Fibroblast of peridontal ligament (primary cell): ENCODE measurements around the gene GLRX.

Experiments
- DNase-seq: peaks from one replicate; pipeline ENCODE4 v3.0.0-alpha.2; 2010; ENCODE audit errors: extremely low read depth

GLRX gene

DNA sequence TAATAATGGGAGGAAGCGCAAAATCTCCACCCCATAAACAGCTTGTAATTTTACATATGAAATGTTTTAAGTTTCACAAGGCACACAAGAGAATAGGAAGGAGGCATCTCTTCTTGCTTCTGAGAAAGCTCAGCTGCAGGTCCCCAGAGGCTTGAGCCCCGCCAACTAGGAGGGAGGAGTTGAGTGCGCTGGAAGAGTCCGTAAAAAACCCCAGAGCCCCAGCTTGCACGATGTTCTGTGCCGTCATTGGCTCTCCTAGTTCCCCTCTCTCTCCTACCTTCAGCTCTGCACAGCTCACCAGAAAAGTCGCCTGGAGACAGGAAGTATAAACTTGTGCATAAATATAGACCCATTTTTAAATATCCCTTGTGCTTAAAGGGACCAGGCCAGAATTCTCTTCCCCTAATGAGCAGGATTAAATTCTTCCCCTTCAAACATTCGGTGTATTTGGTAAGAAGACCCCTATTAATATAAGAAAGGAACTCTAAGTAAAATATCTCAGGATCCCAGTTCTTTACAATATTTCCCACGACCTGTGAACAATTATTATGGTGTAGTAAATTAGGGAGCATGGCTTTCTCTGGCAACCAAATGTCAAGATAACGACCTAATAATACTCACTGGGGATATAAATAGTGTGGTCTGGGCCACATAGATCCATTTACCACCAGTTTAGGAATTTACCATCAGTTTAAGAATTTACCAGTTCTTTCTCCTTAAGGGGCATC is 13.7 kb downstream of the GLRX start:
- peak; percentile 91 for DNase-seq

DNA sequence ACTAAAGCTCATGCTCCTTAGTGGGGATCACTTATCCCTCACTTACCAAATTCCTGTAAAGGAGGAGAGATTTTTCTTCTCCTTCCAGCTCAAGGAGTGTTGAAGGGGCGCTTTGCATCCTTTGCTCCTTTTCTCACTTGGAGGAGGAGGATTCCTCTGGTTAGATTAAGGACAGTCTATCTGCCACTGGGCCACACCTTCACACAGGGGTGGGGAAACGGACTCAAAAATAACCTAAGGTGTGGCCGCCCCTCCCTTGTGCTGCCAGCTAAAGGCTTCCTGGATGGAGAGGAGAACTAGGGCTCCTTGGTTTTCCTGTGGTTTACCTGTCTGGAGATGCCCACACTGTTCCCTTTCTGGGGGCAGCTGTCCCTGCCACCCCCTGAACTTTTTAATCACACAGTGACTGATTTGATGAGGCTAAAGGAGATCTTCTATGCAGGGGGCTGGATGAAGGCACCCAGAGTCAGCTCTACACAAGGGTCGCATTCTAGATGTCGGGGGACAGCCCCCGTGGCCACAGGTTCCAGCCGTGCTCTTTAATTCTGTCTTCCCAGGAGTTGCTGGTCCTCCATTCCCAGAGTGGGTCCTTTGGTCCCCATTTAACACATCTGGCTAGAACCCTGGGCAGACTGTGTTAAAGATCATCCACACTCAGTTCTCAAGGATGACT is 14.4 kb downstream of the GLRX start:
- no peak for DNase-seq

DNA sequence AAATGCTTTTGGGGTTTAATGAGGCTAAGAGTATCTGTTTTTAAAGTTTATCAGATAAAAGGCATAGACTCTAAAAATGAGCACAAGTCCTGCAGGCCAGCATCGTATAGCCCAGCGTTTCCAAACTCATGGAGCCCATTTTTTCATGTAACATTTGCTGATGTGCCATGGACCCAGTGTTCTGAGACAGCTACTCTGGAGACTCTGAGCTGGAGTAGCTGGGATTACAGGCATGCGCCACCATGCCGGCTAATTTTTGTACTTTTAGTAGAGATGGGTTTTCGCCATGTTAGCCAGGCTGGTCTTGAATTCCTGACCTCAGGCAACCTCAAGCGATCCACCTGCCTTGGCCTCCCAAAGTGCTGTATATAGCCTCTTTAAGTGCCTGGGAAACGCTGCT is 15.8 kb downstream of the GLRX start:
- no peak for DNase-seq

DNA sequence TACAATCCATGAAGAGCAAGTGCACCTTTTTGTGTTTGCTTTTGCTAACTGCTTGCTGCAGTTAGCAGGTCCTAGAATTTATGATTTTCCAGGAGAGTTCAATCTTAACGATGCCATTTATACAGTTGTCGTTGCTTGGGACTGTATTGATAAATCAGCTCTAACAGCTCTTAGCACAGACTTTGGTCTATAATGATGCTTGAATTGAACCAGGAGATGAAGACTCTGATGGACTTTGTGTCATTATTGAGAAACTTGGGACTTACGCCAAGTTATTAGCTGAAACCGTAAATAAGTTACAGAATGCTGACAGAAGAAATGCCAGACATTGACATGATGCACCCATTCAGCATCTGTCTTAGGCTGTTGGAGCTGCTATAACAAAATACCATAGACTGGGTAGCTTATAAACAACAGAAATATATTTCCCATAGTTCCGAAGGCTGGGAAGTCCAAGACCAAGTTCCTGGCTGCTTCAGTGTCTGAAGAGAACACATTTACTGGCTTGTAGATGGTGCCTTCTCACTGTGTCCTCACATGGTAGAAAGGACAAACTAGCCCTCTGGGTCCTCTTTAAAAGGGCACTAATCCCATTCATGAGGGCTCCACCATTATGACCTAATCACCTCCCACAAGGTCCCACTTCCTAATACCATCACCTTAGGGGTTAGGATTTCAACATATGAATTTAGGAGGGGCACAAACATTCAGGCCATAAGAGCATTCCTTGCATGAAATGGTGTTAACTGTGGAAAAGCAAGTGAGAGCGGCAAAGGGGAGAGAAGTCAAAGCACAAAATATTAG is 17.6 kb downstream of the GLRX start:
- no peak for DNase-seq

DNA sequence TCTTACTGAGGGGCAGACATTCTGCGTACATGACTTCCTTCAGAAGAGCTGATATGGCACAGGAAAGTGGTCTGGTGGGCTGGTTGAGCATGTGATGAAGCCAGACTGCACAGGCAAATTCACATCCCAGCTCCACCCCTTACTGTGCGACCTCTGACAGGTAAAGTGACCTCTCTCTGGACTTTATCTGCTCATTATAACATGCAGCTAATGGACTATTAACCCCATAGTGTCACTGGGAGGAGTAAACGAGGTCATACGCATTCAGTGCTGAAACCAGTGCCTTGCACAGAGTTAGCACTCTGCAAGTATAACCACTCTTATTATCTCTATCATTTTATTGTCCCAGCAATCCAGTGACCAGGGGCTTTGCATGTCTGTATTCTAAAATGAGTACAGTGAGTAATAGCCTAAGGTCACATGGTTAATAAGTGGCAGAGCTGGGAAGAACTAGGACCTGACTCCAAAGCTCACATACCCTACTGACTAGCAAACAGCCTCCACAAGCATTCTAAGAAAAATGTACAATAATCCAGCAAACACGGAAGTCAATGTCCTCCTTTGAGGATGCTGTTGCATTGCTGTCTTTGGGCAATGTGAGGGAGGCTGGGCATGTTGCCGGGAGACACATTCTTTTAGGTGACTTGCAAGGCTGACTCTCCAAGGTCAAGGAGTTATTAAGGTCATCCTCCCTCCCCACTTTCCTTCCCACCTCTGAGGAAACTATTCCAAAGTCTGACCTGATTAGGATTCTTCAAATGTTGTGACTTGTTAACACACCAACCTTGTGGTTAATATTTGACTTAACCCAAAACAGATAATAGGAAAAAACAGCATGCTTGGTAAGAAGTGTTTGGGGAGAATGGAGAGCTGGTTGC is 19.0 kb downstream of the GLRX start:
- DNase-seq: no peak

DNA sequence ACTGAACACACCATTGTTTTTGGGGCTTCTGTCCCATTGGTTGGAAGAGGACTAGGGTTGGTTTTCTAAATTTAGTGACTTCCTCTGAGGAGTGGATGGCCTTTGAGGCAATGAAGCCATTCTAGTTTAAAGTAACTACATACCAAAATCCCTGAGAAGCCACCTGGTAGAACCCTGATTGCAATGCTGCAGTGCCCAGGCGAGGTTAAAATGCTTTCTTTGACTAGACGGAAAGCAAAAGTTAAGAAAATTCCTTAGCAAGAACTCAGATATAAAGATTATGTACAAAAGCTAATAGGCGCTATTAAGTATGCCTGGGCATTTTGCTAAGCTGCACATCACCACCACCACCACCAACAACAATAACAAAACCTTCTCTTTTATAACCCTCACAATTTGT is 20.6 kb downstream of the GLRX start:
- DNase-seq: no peak

DNA sequence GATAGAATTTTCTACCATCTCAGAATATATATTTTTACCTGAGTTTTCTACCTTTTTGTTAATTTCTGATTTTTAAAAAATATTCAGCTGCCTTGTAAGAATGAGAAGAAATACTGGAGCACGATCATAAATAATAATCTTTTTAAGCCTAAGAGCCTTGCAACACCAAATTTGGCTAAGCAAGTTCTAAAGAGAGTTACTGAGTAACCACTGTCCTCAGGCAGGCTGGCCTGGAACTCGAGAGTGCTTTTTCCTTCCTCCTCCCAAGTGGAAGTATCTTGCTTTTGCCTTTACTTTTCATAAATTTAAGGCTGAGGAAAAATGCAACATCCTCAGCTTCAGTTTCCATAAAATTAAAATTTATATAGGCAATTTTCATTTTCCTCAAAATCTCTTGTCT is 21.0 kb downstream of the GLRX start:
- no peak for DNase-seq

DNA sequence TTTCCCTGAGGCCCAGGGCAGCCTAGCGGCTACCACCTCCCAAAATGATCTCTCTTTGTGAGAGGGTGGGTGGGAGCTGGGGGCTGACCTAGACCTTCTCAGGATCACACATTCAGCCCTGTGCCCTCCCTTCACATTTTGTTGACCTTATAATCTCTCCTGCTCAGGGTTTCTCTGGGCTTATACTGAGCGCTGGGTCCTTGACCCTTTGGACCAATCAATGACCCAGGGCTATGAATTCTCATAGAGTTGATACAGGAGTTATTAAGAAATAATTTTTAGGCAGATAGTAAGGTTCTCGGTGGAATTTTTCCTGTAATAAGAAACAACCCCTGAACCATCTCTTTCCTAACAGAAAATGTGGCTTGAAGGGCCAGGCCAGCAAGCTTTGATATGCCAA is 22.0 kb downstream of the GLRX start:
- no peak for DNase-seq

DNA sequence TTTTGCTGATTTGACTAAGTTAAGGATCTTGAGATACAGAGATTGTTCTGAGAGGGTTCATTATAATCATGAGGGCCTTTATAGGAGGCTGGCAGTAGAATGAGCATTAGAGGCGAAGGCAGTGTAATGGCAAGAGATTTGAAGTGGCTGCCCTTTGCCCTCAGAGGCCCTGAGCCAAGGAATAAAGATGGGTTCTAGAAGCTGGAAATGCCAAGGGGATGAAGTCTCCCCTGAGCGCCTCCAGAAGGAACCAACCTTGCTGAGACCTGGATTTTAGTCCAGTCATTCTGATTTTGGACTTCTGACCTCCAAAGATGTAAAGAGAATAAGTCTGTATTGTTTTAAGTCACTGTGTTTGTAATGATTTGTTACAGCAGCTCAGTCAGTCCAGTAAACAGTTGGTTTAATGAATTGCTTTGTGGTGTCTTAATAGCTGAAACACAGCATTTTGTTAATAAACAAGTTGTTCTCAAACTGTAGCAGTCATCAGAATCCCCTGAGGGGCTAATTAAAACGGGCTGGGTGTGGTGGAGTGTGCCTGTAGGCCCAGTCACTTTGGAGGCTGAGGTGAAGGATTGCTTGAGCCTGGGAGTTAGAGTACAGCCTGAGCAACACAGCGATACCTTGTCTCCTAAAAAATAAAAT is 23.2 kb downstream of the GLRX start:
- DNase-seq: no peak

DNA sequence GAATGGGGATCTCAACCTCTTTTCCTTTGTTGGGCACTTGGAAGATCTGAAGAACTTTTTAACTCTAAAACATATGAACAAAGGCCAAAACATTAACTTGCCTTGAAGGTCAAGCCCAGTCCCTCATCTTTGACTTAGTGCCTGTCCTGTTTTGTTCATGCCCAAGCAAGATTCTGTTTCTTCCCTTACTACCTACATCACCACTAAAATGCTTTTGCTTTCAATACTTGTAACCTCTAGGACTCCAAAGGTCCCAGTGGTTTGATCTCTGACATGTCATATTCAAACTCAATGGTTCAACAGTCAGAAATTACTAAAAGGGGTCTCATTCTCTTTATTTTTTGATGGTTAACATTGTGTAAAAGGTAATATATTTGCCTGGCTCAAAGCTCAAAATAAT is 24.0 kb downstream of the GLRX start:
- no peak for DNase-seq

DNA sequence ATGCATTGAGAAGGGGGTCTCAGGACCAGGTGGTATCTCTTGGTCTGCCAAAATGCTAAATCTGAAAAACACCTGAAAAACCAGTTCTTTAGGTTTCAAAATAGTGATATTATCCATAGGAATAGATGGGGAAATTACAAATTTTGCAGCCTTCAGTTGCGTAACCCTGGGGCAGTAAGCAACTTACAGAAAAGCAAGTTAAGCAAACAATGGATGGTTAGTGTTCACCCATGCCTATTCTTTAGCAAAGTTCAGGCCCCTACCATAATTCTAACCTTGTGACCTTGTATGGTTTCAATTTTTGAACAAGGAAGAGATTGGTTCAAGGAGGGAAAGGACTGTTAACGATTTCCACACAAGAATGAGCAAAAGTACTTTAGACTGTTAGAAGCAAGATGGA is 24.5 kb downstream of the GLRX start:
- no peak for DNase-seq

DNA sequence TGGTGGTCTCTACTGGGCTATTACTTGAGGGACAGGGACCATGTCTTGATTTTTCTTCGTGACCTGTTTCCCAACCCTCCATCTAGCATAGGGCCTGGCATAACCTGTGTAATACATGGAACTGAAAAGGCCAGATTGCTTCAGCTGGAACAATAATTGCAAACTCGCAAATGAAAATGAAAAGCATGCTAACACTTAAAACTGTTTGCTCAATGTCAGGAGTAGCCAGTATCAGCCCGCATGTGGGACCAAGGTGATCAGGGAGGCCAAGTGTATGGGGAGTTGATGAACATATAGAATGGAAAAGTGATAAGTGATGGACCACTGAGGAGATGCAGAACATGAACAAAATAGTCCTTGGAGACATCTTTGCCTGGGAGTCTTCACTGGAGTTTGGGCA is 25.2 kb downstream of the GLRX start:
- DNase-seq: no peak

DNA sequence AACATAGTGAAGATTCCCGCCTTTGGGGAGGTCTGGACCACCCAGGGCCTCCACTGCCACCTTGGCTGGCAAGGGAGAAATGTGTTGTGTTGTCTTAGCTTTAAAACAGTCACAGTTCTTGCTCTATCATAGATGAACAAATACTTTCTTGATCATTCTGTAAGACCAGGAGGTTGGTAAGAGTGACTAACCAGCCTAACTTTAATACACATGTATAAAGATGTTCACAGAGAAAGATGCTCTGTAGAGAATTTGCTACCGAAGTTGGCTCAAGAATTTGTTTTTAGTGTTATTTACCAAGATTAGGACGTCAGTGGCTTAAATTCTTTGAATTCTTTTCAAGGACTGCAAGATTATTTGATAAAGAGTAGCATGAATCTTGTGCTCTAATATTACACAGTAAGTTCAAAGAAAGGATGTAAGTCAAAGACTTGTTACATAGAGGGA is 28.4 kb downstream of the GLRX start:
- DNase-seq: no peak

DNA sequence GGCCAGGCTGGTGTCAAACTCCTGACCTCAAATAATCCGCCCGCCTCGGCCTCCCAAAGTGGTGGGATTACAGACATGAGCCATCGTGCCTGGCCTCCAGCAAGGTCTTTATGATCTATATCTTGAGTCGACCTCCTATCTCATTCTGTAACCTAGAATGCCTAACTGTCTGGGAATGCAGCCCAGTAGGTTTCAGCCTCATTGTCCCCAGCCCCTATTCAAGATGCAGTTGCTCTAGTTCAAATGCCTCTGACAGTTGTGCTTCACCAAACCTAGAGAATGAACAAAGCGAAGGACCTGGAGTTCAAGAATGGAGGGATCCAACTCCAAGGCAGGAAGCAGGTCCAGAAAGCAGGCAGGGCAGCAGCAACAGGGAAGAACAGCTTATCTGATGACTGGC is 30.8 kb downstream of the GLRX start:
- DNase-seq: no peak

DNA sequence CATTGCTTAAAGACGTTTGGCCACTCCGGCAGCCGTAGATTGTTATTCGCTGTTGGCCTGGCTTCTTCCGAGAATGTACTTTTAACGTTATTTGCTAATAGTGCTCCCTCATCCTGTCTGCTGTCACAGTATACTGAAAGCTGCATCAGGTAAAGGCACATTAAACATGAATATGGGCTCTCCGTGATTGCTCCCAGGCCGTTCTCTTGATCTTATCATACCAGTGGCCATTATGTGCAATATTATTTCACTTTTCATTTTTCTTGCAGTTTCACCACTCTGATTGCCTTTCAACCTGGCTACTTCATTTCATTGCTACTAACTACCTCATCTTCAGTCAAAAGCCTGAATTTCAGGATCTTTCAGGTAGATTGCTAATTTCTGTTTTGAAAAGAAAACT is 34.0 kb downstream of the GLRX start:
- no peak for DNase-seq

DNA sequence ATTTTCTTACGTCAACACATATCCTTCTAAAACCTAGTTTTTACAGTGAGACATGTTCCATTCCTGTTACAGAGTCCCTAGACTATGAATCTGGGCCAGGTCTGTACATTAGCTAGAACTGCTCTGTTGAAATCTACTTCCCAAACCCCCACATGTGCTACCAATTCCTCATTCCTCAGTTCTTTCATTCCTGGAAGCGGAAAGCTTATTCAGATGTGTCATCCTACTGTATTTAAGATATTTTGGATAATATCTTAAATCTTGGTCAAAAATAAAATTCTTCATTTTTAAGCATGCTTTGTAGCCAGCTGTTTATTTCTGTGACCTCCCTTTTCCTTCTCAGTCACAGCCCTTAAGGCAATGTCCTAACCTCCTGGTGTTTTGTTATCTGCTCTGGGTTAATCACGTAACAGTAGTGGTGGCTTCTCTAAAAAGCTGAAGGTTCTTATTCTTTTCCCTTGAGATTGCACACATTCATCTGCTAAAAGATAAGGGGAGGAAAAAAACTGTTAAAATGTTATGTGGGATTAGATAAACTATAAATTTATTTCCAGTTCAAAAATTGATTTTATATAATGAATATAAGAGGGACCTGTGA is 35.6 kb downstream of the GLRX start:
- peak; percentile 51 for DNase-seq

DNA sequence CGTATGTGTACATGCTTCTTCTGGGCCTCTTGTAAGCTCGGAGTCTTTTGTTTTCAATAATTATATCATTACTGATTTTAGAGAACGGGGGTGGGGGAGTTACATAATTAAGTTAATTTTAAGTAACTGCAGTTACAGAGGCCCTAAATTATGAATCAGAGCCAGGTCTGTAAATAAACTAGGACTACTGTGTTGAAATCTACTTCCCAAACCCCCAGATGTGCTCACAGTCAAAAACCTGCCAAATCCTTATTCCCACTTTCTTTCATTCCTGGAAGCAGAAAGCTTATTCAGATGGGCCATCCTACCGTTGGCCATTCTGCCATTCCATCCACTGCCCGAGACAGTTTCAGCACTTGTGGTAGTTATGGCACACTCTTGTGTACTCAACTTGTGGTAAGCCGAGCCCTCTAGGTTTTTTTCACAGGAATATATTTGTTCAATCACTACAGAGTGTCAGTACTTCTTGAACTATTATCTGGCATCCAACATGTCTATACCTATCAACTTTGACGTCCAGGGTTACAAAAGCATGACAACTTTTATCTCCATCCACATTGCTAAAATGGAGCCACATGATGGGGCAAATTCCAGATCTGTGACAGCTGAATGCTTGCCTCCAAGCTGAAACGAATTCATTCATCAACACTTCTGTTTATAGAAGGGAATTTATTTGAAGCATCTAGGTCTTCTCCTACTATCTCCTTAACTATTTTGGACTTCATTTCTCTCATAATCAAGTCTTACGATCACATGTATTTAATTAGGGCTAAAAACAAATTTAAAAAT is 37.8 kb downstream of the GLRX start:
- peak; percentile 23 for DNase-seq

DNA sequence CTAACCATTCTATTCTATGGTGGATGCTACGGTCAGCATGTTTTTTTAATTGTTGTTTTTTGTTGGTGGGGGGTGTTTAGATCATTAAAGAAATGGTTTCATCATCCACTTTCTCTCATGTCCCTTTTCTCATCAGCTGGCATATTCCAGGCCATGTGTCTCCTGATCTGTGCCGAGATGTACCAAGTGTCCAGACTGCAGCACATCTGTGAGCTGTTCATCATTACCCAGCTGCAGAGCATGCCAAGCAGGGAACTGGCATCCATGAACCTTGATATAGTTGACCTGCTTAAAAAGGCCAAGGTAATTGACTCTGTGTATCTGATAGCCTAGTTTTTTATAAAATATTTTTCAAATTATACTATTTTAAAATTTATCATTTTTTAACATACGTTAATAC is 38.9 kb downstream of the GLRX start:
- no peak for DNase-seq

DNA sequence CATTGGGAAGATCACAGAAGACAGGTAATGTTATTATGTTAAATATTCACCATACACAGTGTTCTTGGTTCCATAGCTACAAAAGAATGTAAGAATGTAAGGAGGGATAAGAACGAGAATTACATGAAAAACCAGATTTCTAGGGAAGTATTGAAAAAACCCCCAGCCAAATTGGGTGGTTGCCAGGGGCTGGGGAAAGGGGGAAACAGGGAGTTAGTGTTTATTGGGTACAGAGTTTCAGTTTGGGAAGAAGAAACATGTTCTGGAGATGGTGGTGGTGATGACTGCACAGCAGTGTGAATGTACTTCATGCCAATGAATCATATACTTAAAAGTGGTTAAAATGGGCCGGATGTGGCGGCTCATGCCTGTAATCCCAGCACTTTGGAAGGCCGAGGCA is 40.3 kb downstream of the GLRX start:
- no peak for DNase-seq

DNA sequence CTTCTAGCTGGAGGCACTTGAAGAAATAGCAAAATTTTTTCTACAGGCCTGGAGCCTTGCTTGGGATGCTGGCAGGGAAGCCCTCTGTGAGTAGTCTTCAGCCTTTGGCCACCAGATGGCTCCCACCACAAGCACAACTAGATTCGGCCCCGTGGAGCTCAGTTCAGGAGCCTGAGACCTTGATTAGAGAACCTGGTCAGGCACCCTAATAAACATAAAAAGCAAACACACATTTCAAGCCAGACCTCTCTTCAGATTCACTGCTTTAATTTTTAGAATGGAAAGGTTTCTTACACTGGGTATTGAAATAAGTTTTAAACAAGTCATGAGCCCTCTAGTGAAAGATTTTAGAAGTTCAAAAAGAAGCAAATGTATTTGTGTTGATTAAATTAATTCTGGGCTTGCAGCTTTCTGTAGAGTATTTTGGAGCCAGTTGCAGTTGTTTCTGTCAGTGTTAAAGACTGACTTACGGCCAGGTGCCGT is 41.4 kb downstream of the GLRX start:
- peak; percentile 91 for DNase-seq
